Hepatocyte (in vitro differentiated cells): Measurements from ENCODE around the gene CD177. TPM values are rescaled to one million over a fixed set of nuclear protein-coding genes. Genes with fewer than 3 reads are reported as not detected.

Source experiments
- DNase-seq: peaks from one replicate; pipeline ENCODE4 v3.0.0-alpha.2; 2016; ENCODE audit warnings: low spot score
- H2AFZ ChIP-seq: fragments of 200-600 bp; sonication (generic); 2 replicates; pipeline ENCODE4 v1.6.0; 2016; ENCODE audit warnings: antibody characterized with exemption, mild to moderate bottlenecking
- H3K27ac ChIP-seq: fragments of 200-600 bp; sonication (generic); 2 replicates; pipeline ENCODE4 v1.5.1; 2016; ENCODE audit warnings: mild to moderate bottlenecking
- H3K27me3 ChIP-seq: fragments of 200-600 bp; sonication (generic); 2 replicates; pipeline ENCODE4 v1.6.1; 2016
- H3K36me3 ChIP-seq: fragments of 200-600 bp; sonication (generic); replicated peaks from 2 replicates; pipeline ENCODE4 v1.5.1; 2016; ENCODE audit warnings: low read depth; ENCODE audit not compliant: insufficient read depth
- H3K4me1 ChIP-seq: fragments of 200-600 bp; sonication (generic); 2 replicates; pipeline ENCODE4 v1.5.1; 2016; ENCODE audit warnings: mild to moderate bottlenecking, moderate library complexity; ENCODE audit not compliant: insufficient read depth
- H3K4me2 ChIP-seq: fragments of 200-600 bp; sonication (generic); 2 replicates; pipeline ENCODE4 v1.6.0; 2016
- H3K4me3 ChIP-seq: fragments of 200-600 bp; sonication (generic); 2 replicates; pipeline ENCODE4 v1.5.1; 2016; ENCODE audit warnings: mild to moderate bottlenecking
- H3K79me2 ChIP-seq: fragments of 200-600 bp; sonication (generic); 2 replicates; pipeline ENCODE4 v1.6.0; 2017; ENCODE audit warnings: mild to moderate bottlenecking
- H3K9me2 ChIP-seq: fragments of 200-600 bp; sonication (generic); replicated peaks from 2 replicates; pipeline ENCODE4 v1.6.0; 2017; ENCODE audit warnings: mild to moderate bottlenecking; ENCODE audit not compliant: insufficient read depth
- H3K9me3 ChIP-seq: fragments of 200-600 bp; sonication (generic); 2 replicates; pipeline ENCODE4 v1.5.1; 2016; ENCODE audit warnings: low read depth, mild to moderate bottlenecking
- H4K20me1 ChIP-seq: fragments of 200-600 bp; sonication (generic); 2 replicates; pipeline ENCODE4 v1.6.0; 2016; ENCODE audit warnings: mild to moderate bottlenecking; ENCODE audit not compliant: insufficient read depth, poor library complexity, severe bottlenecking
- CTCF ChIP-seq: fragments of 200-600 bp; sonication (generic); IDR thresholded peaks from 2 replicates; pipeline ENCODE4 v1.5.1; 2016; ENCODE audit warnings: antibody characterized with exemption, mild to moderate bottlenecking; ENCODE audit not compliant: poor library complexity
- EZH2 ChIP-seq: fragments of 200-600 bp; sonication (generic); IDR thresholded peaks from 2 replicates; pipeline ENCODE4 v1.6.1; 2016; ENCODE audit warnings: antibody characterized with exemption, mild to moderate bottlenecking, borderline replicate concordance
- EZH2phosphoT487 ChIP-seq: fragments of 200-600 bp; sonication (generic); IDR thresholded peaks from one replicate; pipeline ENCODE4 v1.6.1; 2018; ENCODE audit warnings: antibody characterized with exemption, mild to moderate bottlenecking, low read depth, moderate library complexity; ENCODE audit not compliant: unreplicated experiment, severe bottlenecking
- WGBS: methylation state at CpG from one replicate; pipeline ENCODE4 v1.1.6; 2016; ENCODE audit warnings: low lambda C conversion rate; ENCODE audit errors: missing lambda C conversion rate; 5-methylcytosine and 5-hydroxymethylcytosine counted together
- polyA plus RNA-seq: library from polyadenylated mRNA; unstranded; fragments of >200 nt; fragmentation: Nextera tagmentation; extraction: Ambion mirVana; gene quantifications from 2 replicates; pipeline ENCODE4 v1.2.1, GENCODE V29; 2016
- total RNA-seq: library from RNA; depleted of rRNA; stranded (reverse); fragments of >200 nt; gene quantifications from 2 replicates; pipeline ENCODE4 v1.2.3, GENCODE V29; 2014

The CD177 gene
- total and polyA plus RNA-seq, 2 experiments from 2014 or later: 0.30 TPM; not detected in 1

GRCh38 chr19:43311256-43311655 is 42.2 kb upstream of the CD177 start:
- Histone ChIP-seq H3K4me1 (no peaks in the 10 kb centered on the region), H3K9me3 (no peaks in the 10 kb centered on the region), H3K27ac (no peak overlapping the region), H4K20me1 (no peaks in the 10 kb centered on the region), H3K9me2 (no peaks in the 10 kb centered on the region), H3K27me3 (no peaks in the 10 kb centered on the region), H3K79me2 (no peaks in the 10 kb centered on the region), H3K4me2 (no peak overlapping the region), H3K4me3 (no peak overlapping the region), H2AFZ (no peak overlapping the region), H3K36me3 (no peaks in the 10 kb centered on the region)
- WGBS: 76% methylated on average over 6 of the region's 6 CpGs
- no peak for DNase-seq
- TF ChIP-seq CTCF (no peak), EZH2 (no peak), EZH2phosphoT487 (no peak)

- Histone ChIP-seq H3K9me2 (no peaks in the 10 kb centered on the region), H3K4me2 (no peak overlapping the region), H4K20me1 (no peaks in the 10 kb centered on the region), H3K4me3 (no peak overlapping the region), H3K79me2 (no peaks in the 10 kb centered on the region), H3K36me3 (no peaks in the 10 kb centered on the region), H3K9me3 (no peaks in the 10 kb centered on the region), H2AFZ (no peak overlapping the region), H3K27me3 (no peaks in the 10 kb centered on the region), H3K27ac (no peak overlapping the region), H3K4me1 (no peaks in the 10 kb centered on the region)
- no peak for DNase-seq
- TF ChIP-seq EZH2phosphoT487 (no peak), CTCF (no peak), EZH2 (no peak)
- 69% methylated on average over 2 of the region's 2 CpGs for WGBS
Observed at GRCh38 chr19:43311706-43312105, 41.8 kb upstream of the CD177 start.

- Histone ChIP-seq H3K9me3 (no peaks in the 10 kb centered on the region), H3K4me2 (no peak overlapping the region), H3K27ac (no peak overlapping the region), H4K20me1 (no peaks in the 10 kb centered on the region), H3K4me1 (no peaks in the 10 kb centered on the region), H3K4me3 (no peak overlapping the region), H3K79me2 (no peaks in the 10 kb centered on the region), H3K27me3 (no peaks in the 10 kb centered on the region), H2AFZ (no peak overlapping the region), H3K36me3 (no peaks in the 10 kb centered on the region), H3K9me2 (no peaks in the 10 kb centered on the region)
- 89% methylated on average over 12 of the region's 12 CpGs for WGBS
- no peak for DNase-seq
- TF ChIP-seq CTCF (no peak), EZH2phosphoT487 (no peak), EZH2 (no peak)
Observed at GRCh38 chr19:43313711-43314495, 39.6 kb upstream of the CD177 start.
